Medulla oblongata (tissue), 1 donor: ENCODE data around the gene TMEM207.

Experiments used
- DNase-seq: peaks from one replicate; pipeline ENCODE4 v3.0.0-alpha.2; 2015; ENCODE audit errors: extremely low spot score

TMEM207 gene

GRCh38 chr3:190385731-190386688, 63.7 kb downstream of the TMEM207 start:
- no peak for DNase-seq

GRCh38 chr3:190384309-190384756, 65.4 kb downstream of the TMEM207 start:
- peak; percentile 37 for DNase-seq

DNA sequence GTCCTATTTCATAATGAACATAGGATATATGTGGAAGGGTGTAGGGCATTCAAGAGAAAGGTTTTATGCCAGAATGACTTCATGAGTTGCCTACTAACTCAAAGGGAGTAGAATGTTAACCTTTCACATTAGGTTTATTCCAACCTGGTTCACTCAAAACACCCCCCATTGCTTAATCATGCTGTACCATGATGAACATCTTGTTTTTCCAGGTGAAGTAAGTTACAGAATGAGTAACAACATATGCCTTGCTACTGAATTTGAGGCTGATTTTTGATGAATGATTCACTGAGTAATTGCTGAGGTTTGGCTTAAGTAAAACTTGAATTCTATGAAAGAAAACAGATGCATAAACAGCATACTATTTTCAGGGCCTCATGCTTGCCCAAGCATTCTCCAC, 67.6 kb downstream of the TMEM207 start:
- no peak for DNase-seq

- DNase-seq, result no peak
These were observed 68.3 kb downstream of the TMEM207 start for GRCh38 chr3:190381441-190381840.

GRCh38 chr3:190380184-190380583, 69.5 kb downstream of the TMEM207 start:
- DNase-seq, result no peak
